Esophagus squamous epithelium (tissue), 4 donors: ENCODE measurements around the gene UNC5B.

Experiments used
- POLR2A ChIP-seq, 4 donors: fragments of 450-650 bp; IDR thresholded peaks; one replicate each; pipeline ENCODE4 v1.6.1; 2017; ENCODE audit warnings: antibody characterized with exemption in 4 of 4, mild to moderate bottlenecking in 4 of 4, moderate library complexity in 3 of 4
- TF ChIP-seq, protein P1 (sequence below), 6 experiments: fragments of 450-650 bp in 4 of 6; fragments of 200-600 bp in 2 of 6; sonication (generic) in 2 of 6; IDR thresholded peaks; one replicate each; pipeline ENCODE4 v1.5.1; 2016 to 2019; ENCODE audit warnings: antibody characterized with exemption in 6 of 6, mild to moderate bottlenecking in 4 of 6, moderate library complexity in 4 of 6

DNA sequence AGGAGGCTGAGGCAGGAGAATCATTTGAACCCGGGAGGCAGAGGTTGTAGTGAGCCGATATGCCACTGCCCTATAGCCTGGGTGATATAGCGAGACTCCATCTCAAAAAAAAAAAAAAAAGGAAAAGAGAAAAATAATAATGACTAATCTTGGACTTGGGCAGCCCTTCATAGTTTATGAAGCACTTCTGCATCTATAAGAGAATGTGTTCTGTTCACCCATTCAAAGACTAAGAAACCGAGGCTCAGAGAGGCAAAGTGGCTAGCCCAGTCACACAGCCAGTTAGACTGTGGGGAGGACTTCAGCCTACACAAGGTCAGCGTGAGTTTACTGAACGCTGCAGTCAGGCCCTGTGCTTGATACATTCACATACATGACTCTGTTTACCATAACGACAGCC is 46.9 kb downstream of the UNC5B start:
- TF ChIP-seq, protein P1, sequence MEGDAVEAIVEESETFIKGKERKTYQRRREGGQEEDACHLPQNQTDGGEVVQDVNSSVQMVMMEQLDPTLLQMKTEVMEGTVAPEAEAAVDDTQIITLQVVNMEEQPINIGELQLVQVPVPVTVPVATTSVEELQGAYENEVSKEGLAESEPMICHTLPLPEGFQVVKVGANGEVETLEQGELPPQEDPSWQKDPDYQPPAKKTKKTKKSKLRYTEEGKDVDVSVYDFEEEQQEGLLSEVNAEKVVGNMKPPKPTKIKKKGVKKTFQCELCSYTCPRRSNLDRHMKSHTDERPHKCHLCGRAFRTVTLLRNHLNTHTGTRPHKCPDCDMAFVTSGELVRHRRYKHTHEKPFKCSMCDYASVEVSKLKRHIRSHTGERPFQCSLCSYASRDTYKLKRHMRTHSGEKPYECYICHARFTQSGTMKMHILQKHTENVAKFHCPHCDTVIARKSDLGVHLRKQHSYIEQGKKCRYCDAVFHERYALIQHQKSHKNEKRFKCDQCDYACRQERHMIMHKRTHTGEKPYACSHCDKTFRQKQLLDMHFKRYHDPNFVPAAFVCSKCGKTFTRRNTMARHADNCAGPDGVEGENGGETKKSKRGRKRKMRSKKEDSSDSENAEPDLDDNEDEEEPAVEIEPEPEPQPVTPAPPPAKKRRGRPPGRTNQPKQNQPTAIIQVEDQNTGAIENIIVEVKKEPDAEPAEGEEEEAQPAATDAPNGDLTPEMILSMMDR (IDR thresholded peaks at IDR 0.05): no peak
- no peak for TF ChIP-seq POLR2A (IDR thresholded peaks at IDR 0.05)
